GM21529 (cell line): ENCODE results near the gene ZDHHC11B.
"Not testable (repeated sequence)": the region's sequence is repeated elsewhere in the genome, so short reads cannot be mapped to it uniquely, and the experiment has no call there.

Experiments
- ATAC-seq: cut with Tn5 transposase; IDR thresholded peaks from one replicate; pipeline ENCODE4 v1.9.1; 2021; ENCODE audit not compliant: unreplicated experiment

ZDHHC11B gene

GRCh38 chr5:727087-727486 is 57.4 kb downstream of the ZDHHC11B start:
- ATAC-seq = not testable (repeated sequence)

- not testable (repeated sequence) for ATAC-seq
These were observed 60.7 kb downstream of the ZDHHC11B start for GRCh38 chr5:723865-724264.

DNA sequence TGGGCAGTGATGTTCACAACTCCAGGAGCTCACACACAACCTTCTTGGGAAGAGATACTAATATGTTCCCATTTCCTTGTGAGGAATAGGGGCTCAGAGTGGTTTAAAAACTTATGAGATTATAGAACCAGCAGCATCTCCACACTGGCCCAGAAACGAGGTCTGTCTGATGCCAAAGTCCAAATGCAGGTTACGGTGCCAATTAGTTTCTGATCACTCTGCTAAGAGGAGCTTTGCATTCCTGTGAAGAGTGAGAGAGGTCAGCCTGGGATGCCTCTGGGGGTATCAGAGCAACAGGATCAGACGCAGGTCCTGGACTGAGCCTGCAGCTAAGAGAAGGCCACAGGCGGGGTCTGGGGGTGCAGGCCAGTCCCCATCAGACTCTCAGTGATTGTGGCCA is 61.2 kb downstream of the ZDHHC11B start:
- not testable (repeated sequence) for ATAC-seq

GRCh38 chr5:719379-719778 is 65.2 kb downstream of the ZDHHC11B start:
- not testable (repeated sequence) for ATAC-seq

GRCh38 chr5:717143-717542 is 67.4 kb downstream of the ZDHHC11B start:
- ATAC-seq = no peak

GRCh38 chr5:716740-717139 is 67.8 kb downstream of the ZDHHC11B start:
- ATAC-seq = not testable (repeated sequence)

DNA sequence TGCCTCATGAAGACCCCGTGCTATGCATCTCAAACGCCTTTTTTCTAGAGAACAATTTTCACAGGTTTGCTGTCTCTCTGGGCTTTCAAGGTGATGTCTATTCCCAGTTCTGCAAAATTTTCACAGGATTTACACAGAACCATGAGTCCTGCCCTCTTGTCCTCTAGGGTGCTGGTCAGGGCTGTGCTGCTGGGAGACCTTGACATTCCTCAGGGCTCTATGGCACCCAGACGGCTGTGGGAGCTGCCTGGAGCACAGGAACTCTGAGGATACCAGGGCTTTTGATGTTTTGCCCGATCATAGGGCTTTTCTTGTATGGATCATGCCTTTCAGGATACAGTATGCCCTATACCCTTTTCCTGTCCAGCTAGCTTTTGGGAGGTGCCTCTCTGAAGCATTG is 68.9 kb downstream of the ZDHHC11B start:
- ATAC-seq = not testable (repeated sequence)

GRCh38 chr5:714215-715118 is 70.1 kb downstream of the ZDHHC11B start:
- not testable (repeated sequence) for ATAC-seq

DNA sequence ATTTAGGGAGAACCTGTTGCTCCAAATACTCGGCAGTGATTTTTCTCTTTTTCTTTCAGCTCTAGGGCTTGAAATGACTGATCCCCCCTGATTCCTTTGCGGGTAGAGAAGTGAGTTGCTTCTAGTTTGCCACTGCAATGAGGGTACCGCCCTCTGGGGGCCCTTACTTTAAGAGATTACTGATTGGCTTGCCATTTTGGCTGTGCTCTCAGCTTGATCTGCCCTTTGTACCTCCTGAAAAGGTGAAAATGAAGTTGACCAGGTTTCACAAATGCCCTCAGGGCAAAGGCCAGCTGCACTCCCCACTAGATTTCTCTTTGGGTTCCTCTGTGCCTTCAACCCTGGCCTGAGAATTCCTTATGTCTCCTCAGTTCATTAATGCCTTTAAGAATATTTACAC is 70.8 kb downstream of the ZDHHC11B start:
- not testable (repeated sequence) for ATAC-seq

DNA sequence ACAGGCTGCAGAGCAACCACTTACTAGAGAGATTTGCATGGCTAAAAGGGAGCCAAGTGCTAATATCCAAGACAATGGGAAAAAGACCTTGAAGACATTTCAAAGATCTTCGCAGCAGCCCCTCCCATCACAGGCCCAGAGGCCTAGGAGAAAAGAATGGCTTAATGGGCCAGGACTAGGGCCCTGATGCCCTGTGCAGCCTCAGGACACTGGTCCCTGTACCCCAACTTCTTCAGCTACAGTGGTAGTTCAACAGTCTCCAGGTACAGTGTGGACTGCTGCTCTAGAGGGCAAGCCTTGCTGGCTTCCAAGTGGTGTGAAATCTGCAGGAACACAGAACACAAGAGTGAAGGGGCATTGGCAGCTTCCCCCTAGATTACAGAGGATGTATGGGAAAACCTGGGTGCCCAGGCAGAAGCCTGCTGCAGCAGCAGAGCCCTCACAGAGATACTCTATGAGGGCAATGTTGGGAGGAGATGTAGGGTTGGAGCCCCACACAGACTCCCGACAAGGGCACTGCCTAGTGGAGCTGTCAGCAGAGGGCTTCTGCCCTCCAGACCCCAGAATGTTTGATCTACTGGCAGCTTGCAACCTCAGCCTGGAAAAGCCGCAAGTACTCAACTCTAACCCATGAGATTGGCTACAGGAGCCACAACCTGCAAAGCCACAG is 75.5 kb downstream of the ZDHHC11B start:
- not testable (repeated sequence) for ATAC-seq

GRCh38 chr5:708374-708773 is 76.2 kb downstream of the ZDHHC11B start:
- ATAC-seq = not testable (repeated sequence)

DNA sequence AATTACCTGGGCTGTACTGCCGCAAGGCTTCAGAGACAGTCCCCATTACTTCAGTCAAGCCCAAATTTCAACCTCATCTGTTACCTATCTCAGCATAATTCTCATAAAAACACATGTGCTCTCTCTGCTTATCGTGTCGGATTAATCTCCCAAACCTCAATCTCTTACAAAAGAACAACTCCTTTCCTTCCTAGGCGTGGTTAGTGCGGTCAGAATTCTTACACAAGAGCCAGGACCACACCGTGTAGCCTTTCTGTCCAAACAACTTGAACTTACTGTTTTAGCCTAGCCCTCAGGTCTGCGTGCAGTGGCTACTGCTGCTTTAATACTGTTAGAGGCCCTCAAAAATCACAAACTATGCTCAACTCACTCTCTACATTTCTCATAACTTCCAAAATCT is 78.4 kb downstream of the ZDHHC11B start:
- not testable (repeated sequence) for ATAC-seq

DNA sequence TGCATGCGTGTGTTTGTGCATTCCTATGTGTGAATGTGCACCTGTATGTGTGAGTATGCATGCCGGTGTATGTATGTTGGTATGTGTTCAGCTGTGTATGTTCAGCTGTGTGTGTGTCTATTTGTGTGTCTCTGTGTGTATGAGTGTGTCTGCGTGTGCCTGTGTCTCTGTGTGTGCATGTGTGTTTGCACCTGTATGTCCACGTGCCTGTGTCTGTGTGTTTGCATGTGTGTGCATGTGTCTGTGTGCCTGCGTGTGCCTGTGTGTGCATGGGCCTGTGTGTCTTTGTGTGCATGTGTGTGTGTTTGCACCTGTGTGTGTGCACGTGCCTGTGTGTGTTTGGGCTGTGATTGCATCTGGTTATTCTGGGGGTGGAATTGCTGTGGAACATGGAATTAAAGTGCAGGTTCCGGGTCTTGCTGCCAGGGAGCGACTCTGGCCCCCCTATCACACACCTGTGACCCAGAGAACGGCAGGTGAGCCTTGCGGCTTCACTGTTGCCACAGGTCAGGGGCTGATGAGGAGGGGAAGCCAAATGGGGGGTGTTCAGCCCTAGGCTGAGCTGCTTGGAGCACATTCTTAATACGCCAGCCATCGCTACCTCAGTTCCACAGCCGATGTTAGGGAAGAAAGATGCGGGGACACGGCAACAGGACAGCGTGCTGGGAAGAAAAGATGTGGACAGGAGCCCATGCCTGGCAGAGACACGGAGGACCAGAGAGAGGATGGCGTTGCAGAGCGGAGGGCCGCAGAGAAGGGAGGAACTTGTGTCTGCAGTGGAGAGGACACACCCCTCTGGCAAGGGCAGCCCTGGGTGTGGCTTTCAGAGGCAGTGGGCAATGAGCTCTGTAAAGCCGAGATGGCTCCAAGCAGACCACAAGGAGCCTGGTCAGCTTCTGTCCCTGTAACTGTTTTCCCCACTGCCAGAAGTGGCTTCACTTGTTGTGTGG is 87.5 kb downstream of the ZDHHC11B start:
- ATAC-seq = not testable (repeated sequence)

GRCh38 chr5:696191-696590 is 88.3 kb downstream of the ZDHHC11B start:
- not testable (repeated sequence) for ATAC-seq

DNA sequence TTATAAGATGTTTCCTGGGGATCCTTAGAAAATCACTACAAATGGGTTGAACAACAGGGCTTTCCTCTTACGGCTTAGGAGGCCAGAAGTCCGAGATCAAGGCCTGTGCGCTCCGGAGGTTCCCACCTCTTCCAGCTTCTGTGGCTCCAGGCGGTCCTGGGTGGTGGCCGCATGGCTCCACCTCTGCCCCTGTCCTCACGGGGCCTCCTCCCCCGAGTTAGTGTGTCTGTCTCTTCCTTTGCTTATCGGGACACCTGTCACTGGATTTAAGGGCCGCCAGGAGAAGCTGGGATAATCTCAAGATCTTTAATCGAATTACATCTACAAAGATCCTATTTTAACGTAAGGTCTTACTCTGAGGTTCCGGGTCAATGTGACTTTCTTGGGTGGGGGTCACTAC is 89.1 kb downstream of the ZDHHC11B start:
- ATAC-seq = not testable (repeated sequence)

DNA sequence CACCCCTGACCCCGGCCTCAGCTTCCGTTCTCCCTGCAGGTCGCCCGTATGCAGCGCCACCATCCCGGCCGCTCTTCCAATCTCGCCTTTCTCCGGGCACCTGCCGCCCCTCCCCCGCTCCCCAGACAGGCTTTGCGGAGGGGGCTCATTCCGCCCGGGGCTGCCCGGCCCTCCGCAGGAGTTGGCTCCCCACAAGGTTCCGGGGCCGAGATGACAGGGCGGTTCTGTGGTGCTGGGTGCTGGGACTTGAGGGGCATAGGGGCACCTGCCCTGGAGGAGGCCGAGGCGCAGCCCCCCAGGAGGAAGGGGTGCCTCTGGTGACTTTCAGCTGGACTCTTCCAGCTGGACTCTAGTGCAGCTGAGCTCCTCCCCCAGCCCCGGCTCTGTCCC is 90.5 kb downstream of the ZDHHC11B start:
- ATAC-seq = not testable (repeated sequence)

GRCh38 chr5:693271-694041 is 91.1 kb downstream of the ZDHHC11B start, which contains the start of gene TPPP:
TPPP (minus strand) TSS chr5:693352; CDS start chr5:678060, 15,292 bp downstream.
- peak; percentile 65 for ATAC-seq

GRCh38 chr5:692529-693041 is 91.9 kb downstream of the ZDHHC11B start:
- ATAC-seq = peak; percentile 7

- no peak for ATAC-seq
These were observed 92.6 kb downstream of the ZDHHC11B start for GRCh38 chr5:691817-692528.
